CD8-positive, alpha-beta memory T cell (primary cell): ENCODE measurements around the gene POMGNT2. TPM values are rescaled to one million over a fixed set of nuclear protein-coding genes. Genes with fewer than 3 reads are reported as not detected.
"Not testable (repeated sequence)": the region's sequence is repeated elsewhere in the genome, so short reads cannot be mapped to it uniquely, and the experiment has no call there.

Experiments used
- CTCF ChIA-PET: fragments of 350-600 bp; sonication (Branson Sonifier 250); formaldehyde crosslinking; loops from one replicate; lab custom pipeline; 2021; ENCODE audit warnings: antibody characterized with exemption; lab: Charles Lee
- POLR2A ChIA-PET: fragments of 350-600 bp; sonication (Branson Sonifier 250); formaldehyde crosslinking; loops from one replicate; lab custom pipeline; 2021; ENCODE audit warnings: antibody characterized with exemption; lab: Charles Lee
- DNase-seq, 5 donors: peaks; one replicate each; pipeline versions ENCODE4 v3.0.0 to v3.0.0-alpha.2; 2020 to 2022; ENCODE audit warnings: mixed read lengths in 1 of 5
- H3K27ac ChIP-seq: one replicate; pipeline ENCODE4 v1.7.0; 2013; ENCODE audit warnings: low read depth, mild to moderate bottlenecking, low read length, moderate library complexity
- H3K27me3 ChIP-seq: 2 replicates; pipeline ENCODE4 v1.7.0; 2013; ENCODE audit warnings: low read length, mild to moderate bottlenecking; ENCODE audit not compliant: insufficient read depth, poor library complexity, severe bottlenecking
- H3K36me3 ChIP-seq: 2 replicates; pipeline ENCODE4 v1.7.0; 2013; ENCODE audit warnings: mild to moderate bottlenecking, low read length, moderate library complexity; ENCODE audit not compliant: insufficient read depth
- H3K4me1 ChIP-seq: 2 replicates; pipeline ENCODE4 v1.7.0; 2013; ENCODE audit warnings: mild to moderate bottlenecking, low read length, moderate library complexity; ENCODE audit not compliant: insufficient read depth
- H3K4me3 ChIP-seq: 2 replicates; pipeline ENCODE4 v1.7.0; 2013; ENCODE audit warnings: mild to moderate bottlenecking, low read length
- H3K9me3 ChIP-seq: 2 replicates; pipeline ENCODE4 v1.7.0; 2013; ENCODE audit warnings: mild to moderate bottlenecking, low read length
- H3K27ac Mint-ChIP-seq, 8 donors: one replicate each; pipeline ENCODE4 v1.8.0; 2020 to 2021; ENCODE audit warnings: mixed read lengths in 8 of 8, mild to moderate bottlenecking in 6 of 8, inconsistent platforms in 3 of 8, moderate library complexity in 3 of 8
- H3K27me3 Mint-ChIP-seq, 2 donors: one replicate each; pipeline ENCODE4 v1.8.0; 2020 to 2021; ENCODE audit warnings: mixed read lengths in 2 of 2, mild to moderate bottlenecking in 1 of 2, moderate library complexity in 1 of 2
- H3K36me3 Mint-ChIP-seq, 3 donors: one replicate each; pipeline ENCODE4 v1.8.0; 2020 to 2021; ENCODE audit warnings: mixed read lengths in 3 of 3, inconsistent platforms in 1 of 3, mild to moderate bottlenecking in 1 of 3
- H3K4me1 Mint-ChIP-seq, 3 donors: one replicate each; pipeline ENCODE4 v1.8.0; 2020 to 2021; ENCODE audit warnings: mixed read lengths in 3 of 3, inconsistent platforms in 1 of 3, mild to moderate bottlenecking in 1 of 3
- H3K4me3 Mint-ChIP-seq, 7 donors: one replicate each; pipeline ENCODE4 v1.8.0; 2020 to 2021; ENCODE audit warnings: mixed read lengths in 7 of 7, mild to moderate bottlenecking in 6 of 7, moderate library complexity in 4 of 7, inconsistent platforms in 2 of 7
- H3K9me3 Mint-ChIP-seq, 5 donors: one replicate each; pipeline ENCODE4 v1.8.0; 2020 to 2022; ENCODE audit warnings: mixed read lengths in 5 of 5, mild to moderate bottlenecking in 3 of 5, moderate library complexity in 2 of 5, inconsistent platforms in 1 of 5
- polyA plus RNA-seq: library from polyadenylated mRNA; unstranded; fragments of 300-500 nt; fragmentation: Illumina TruSeq; gene quantifications from one replicate; pipeline ENCODE4 v1.2.3, GENCODE V29; 2021
- total RNA-seq, 2 experiments: library from RNA; stranded (reverse); gene quantifications; one replicate each; pipeline ENCODE4 v1.2.3, GENCODE V29; 2021

The POMGNT2 gene
- total and polyA plus RNA-seq, 3 experiments from 2014 or later, result 9.7 to 11.0 (median 10.0) TPM

- Mint-ChIP-seq H3K27ac (no peak overlapping the region), H3K9me3 (peaks cover 31 to 74% (median 55%) of the 10 kb centered on the region in 5 donors)
- CTCF ChIA-PET, result interaction anchor here (0.7 kb wide), 1 partner anchor 52 kb away, joined by 3 read pairs; no protein-coding TSS in a partner anchor
Observed at GRCh38 chr3:43046583-43046982, 59.3 kb downstream of the POMGNT2 start.

DNA sequence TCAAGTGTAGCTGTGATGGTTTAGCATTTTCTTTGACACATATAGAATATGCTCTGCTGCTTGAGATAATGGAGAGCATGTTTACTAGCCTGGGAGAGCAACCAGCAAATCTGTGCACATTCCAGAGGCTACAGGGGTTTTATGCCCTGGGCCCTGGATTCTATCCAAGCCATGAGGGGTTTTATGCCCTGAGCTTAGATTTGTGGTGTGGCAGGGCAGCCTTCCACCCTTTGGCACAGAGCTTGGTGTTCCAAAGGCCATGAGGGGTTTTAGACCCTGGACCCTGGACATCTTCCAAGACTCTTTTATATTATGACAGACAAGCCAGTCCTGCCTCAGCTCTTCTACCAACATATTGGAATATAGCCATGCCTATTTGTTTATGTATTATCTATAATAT is 60.8 kb downstream of the POMGNT2 start:
- H3K9me3 ChIP-seq, H3K27ac ChIP-seq, H3K27ac Mint-ChIP-seq, H3K4me3 ChIP-seq, H3K4me1 Mint-ChIP-seq, H3K36me3 ChIP-seq, H3K4me3 Mint-ChIP-seq, POLR2A ChIA-PET, H3K4me1 ChIP-seq, DNase-seq, CTCF ChIA-PET, H3K27me3 Mint-ChIP-seq, H3K27me3 ChIP-seq: not testable (repeated sequence)
- Mint-ChIP-seq H3K9me3 (peaks cover 18 to 62% (median 41%) of the 10 kb centered on the region in 5 donors), H3K36me3 (peaks cover 0 to 51% (median 6%) of the 10 kb centered on the region in 3 donors)

More at GRCh38 chr3:43046583-43046982, 59.3 kb downstream of the POMGNT2 start:
- H3K27ac ChIP-seq, result no peak overlapping the region
- no peaks in the 10 kb centered on the region for H3K4me1 ChIP-seq
- peaks cover 5% of the 10 kb centered on the region for H3K9me3 ChIP-seq
- no peak for DNase-seq
- Mint-ChIP-seq H3K4me3 (no peak overlapping the region), H3K4me1 (no peaks in the 10 kb centered on the region), H3K27me3 (peaks cover 0 to 7% of the 10 kb centered on the region in 2 donors), H3K36me3 (peaks cover 0 to 64% (median 6%) of the 10 kb centered on the region in 3 donors)
- no peak overlapping the region for H3K4me3 ChIP-seq
- H3K36me3 ChIP-seq, result no peaks in the 10 kb centered on the region
- H3K27me3 ChIP-seq, result no peaks in the 10 kb centered on the region
- POLR2A ChIA-PET, result no interaction called here

DNA sequence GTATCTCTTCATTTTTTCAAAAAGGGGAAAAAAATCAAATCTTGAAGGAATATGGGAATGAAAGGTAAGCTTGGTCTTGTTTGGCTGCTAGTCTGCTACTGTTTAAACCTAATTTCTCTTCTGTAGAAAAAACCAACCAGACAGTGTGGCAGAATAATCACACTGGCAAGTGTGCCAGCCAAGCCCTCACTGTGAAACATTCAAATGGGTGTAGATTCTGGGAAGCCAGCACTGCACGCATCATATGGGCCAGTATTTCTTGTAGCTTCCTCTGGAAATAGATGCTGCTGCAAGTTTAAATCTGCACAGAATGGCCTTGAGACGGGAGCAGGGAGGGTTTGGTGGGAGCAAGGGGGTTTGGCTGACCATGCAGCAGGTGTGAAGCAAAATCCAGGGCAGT is 62.1 kb downstream of the POMGNT2 start:
- Mint-ChIP-seq H3K27me3 (peaks cover 0 to 6% of the 10 kb centered on the region in 2 donors), H3K36me3 (peaks cover 0 to 39% (median 4%) of the 10 kb centered on the region in 3 donors), H3K4me3 (no peak overlapping the region), H3K4me1 (peaks cover 2 to 10% (median 7%) of the 10 kb centered on the region in 3 donors), H3K9me3 (peaks cover 8 to 49% (median 33%) of the 10 kb centered on the region in 5 donors), H3K27ac (no peak overlapping the region)
- POLR2A ChIA-PET, result no interaction called here
- H3K4me1 ChIP-seq, result no peaks in the 10 kb centered on the region
- no peak overlapping the region for H3K27ac ChIP-seq
- H3K36me3 ChIP-seq, result no peaks in the 10 kb centered on the region
- no peaks in the 10 kb centered on the region for H3K9me3 ChIP-seq
- no peaks in the 10 kb centered on the region for H3K27me3 ChIP-seq
- DNase-seq, result no peak
- no peak overlapping the region for H3K4me3 ChIP-seq
- CTCF ChIA-PET, result no interaction called here

DNA sequence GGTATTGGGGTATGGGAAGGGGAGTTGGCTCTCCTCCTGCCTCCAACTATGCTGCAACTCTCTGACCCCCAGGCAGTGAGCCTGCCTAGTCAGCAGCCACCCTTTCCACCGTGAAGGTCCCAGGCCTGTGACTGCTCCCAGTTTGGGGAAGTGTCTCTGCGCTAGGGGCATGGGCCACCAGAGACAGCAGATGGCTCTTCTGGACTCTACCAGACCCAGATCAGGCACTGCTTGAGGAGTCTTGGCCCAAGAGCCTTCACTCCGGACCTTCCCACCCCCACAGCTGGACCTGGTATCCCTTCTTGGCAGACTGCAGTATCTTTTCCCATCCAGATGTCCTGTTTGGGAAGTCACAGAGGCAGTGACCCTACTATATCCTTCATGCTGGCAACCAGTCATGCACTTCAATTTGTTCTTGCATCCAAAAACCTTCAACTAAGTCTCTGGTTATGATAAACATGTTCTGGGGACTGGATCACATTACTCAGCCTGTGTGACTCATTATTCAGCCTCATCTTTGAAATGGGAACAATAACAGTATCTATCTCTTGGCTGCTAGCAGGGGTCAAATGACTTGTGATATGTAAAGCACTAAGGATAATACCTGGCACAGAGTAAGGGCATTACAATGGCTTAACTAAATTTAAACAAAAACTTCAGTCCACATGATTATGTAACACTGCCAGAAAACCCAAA is 62.7 kb downstream of the POMGNT2 start:
- POLR2A ChIA-PET, result interaction anchor here (0.6 kb wide), 1 partner anchor 650 kb away, joined by 3 read pairs; no protein-coding TSS in a partner anchor
- H3K4me1 Mint-ChIP-seq, result peaks cover 7 to 15% (median 13%) of the 10 kb centered on the region in 3 donors
- Histone ChIP-seq H3K27ac (no peak overlapping the region), H3K36me3 (no peaks in the 10 kb centered on the region), H3K4me3 (no peak overlapping the region), H3K4me1 (peaks cover 2% of the 10 kb centered on the region), H3K9me3 (no peaks in the 10 kb centered on the region), H3K27me3 (no peaks in the 10 kb centered on the region)
- no peak for DNase-seq
- no peak overlapping the region for H3K4me3 Mint-ChIP-seq
- peaks cover 0 to 33% (median 4%) of the 10 kb centered on the region in 3 donors for H3K36me3 Mint-ChIP-seq
- no peak overlapping the region for H3K27ac Mint-ChIP-seq
- CTCF ChIA-PET, result no interaction called here
- H3K9me3 Mint-ChIP-seq, result peaks cover 7 to 43% (median 27%) of the 10 kb centered on the region in 5 donors
- H3K27me3 Mint-ChIP-seq, result peaks cover 0 to 5% of the 10 kb centered on the region in 2 donors

DNA sequence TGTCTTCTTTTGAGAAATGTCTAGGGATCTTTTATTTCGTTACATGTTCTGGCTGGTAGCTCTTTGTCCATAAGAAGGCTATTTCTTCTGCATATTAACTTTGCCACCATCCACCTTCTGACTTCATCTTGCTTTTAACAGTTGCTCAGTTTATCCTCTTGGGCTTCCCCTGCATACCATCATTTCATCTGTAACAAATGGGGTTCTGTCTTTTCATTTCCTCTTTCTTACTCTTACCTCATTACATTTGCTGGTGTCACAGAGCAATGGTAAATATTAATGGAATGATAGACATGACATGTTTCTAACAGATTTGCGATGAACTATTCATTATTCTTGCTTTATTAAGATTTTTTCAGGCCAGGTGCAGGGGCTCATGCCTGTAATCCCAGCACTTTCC is 64.4 kb downstream of the POMGNT2 start:
- no peaks in the 10 kb centered on the region for H3K36me3 ChIP-seq
- ChIA-PET POLR2A (no interaction called here), CTCF (no interaction called here)
- H3K36me3 Mint-ChIP-seq, result peaks cover 0 to 23% (median 4%) of the 10 kb centered on the region in 3 donors
- H3K27ac Mint-ChIP-seq, result no peak overlapping the region
- no peak for DNase-seq
- no peak overlapping the region for H3K4me3 Mint-ChIP-seq
- H3K4me3 ChIP-seq, result no peak overlapping the region
- H3K9me3 ChIP-seq, result no peaks in the 10 kb centered on the region
- peaks cover 7 to 29% (median 17%) of the 10 kb centered on the region in 5 donors for H3K9me3 Mint-ChIP-seq
- H3K4me1 ChIP-seq, result peaks cover 14% of the 10 kb centered on the region
- H3K27me3 ChIP-seq, result no peaks in the 10 kb centered on the region
- peaks cover 21 to 31% (median 28%) of the 10 kb centered on the region in 3 donors for H3K4me1 Mint-ChIP-seq
- no peak overlapping the region for H3K27ac ChIP-seq
- peaks cover 0 to 5% of the 10 kb centered on the region in 2 donors for H3K27me3 Mint-ChIP-seq

DNA sequence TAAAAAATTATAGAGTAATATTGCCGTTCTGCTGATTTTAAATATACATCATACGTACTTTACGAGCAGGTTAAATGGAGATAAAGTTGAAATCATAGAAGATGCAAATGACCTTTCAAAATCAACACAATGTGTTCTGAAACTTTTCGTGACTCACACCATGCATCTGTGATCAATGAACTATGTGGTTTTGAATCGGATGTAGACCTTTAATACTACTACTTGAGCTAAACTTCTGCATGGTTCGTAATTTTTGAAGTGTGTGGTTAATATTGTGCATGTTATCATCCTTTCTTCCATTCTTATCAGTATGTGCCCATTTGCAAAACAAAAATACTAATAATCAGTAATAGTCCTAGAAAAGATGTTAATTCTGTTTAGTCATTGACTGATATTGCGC is 67.9 kb downstream of the POMGNT2 start:
- Histone ChIP-seq H3K36me3 (no peaks in the 10 kb centered on the region), H3K27me3 (no peaks in the 10 kb centered on the region), H3K4me3 (no peak overlapping the region), H3K27ac (no peak overlapping the region), H3K4me1 (peaks cover 16% of the 10 kb centered on the region), H3K9me3 (no peaks in the 10 kb centered on the region)
- Mint-ChIP-seq H3K9me3 (no peaks in the 10 kb centered on the region), H3K36me3 (no peaks in the 10 kb centered on the region), H3K4me3 (peak overlapping the region; percentile 12 to 52 (median 34)), H3K27me3 (no peaks in the 10 kb centered on the region), H3K4me1 (peaks cover 27 to 36% (median 33%) of the 10 kb centered on the region in 3 donors), H3K27ac (peak overlapping the region in 2 of 8 donors; percentile 7 to 15)
- ChIA-PET CTCF (no interaction called here), POLR2A (no interaction called here)
- DNase-seq, result no peak

- Mint-ChIP-seq H3K36me3 (no peaks in the 10 kb centered on the region), H3K4me3 (peak overlapping the region in 6 of 7 donors; percentile 10 to 61 (median 34)), H3K4me1 (peaks cover 27 to 36% (median 33%) of the 10 kb centered on the region in 3 donors), H3K27me3 (no peaks in the 10 kb centered on the region), H3K9me3 (no peaks in the 10 kb centered on the region), H3K27ac (peak overlapping the region; percentile 10 to 67 (median 50))
- POLR2A ChIA-PET, result no interaction called here
- Histone ChIP-seq H3K4me3 (no peak overlapping the region), H3K9me3 (no peaks in the 10 kb centered on the region), H3K27me3 (no peaks in the 10 kb centered on the region), H3K27ac (no peak overlapping the region), H3K36me3 (no peaks in the 10 kb centered on the region), H3K4me1 (peaks cover 16% of the 10 kb centered on the region)
- DNase-seq, result peak in 1 of 5 donors; percentile 23
- CTCF ChIA-PET, result no interaction called here
Observed at GRCh38 chr3:43036621-43037423, 69.1 kb downstream of the POMGNT2 start.
